ENCODE data around the gene MNAT1.

The MNAT1 gene

GRCh38 chr14:60973070-60973469, 238.5 kb downstream of the MNAT1 start:
- Histone ChIP-seq H3K9me3 (ENCODE audit: insufficient read depth, low read depth, low read length) (no peaks in the 10 kb centered on the region), H3K4me3 (ENCODE audit: low read length) (no peak overlapping the region), H3K27me3 (ENCODE audit: insufficient read depth, low read length) (no peaks in the 10 kb centered on the region), H3K9ac (ENCODE audit: low read depth, low read length) (no peak overlapping the region), H3K36me3 (ENCODE audit: insufficient read depth, low read depth, low read length) (peaks cover 51% of the 10 kb centered on the region), H3K4me1 (ENCODE audit: insufficient read depth, low read length) (no peaks in the 10 kb centered on the region), H3K27ac (ENCODE audit: low read length) (no peak overlapping the region)

- Histone ChIP-seq H3K4me3 (ENCODE audit: low read length) (no peak overlapping the region), H3K36me3 (ENCODE audit: insufficient read depth, low read depth, low read length) (peaks cover 62% of the 10 kb centered on the region), H3K4me1 (ENCODE audit: insufficient read depth, low read length) (no peaks in the 10 kb centered on the region), H3K27me3 (ENCODE audit: insufficient read depth, low read length) (no peaks in the 10 kb centered on the region), H3K9me3 (ENCODE audit: insufficient read depth, low read depth, low read length) (no peaks in the 10 kb centered on the region), H3K27ac (ENCODE audit: low read length) (no peak overlapping the region), H3K9ac (ENCODE audit: low read depth, low read length) (no peak overlapping the region)
Observed at GRCh38 chr14:60974090-60974651, 239.6 kb downstream of the MNAT1 start.

- Histone ChIP-seq H3K9me3 (ENCODE audit: insufficient read depth, low read depth, low read length) (no peaks in the 10 kb centered on the region), H3K4me3 (ENCODE audit: low read length) (no peak overlapping the region), H3K36me3 (ENCODE audit: insufficient read depth, low read depth, low read length) (peaks cover 66% of the 10 kb centered on the region), H3K9ac (ENCODE audit: low read depth, low read length) (no peak overlapping the region), H3K27me3 (ENCODE audit: insufficient read depth, low read length) (no peaks in the 10 kb centered on the region), H3K4me1 (ENCODE audit: insufficient read depth, low read length) (0 out of 2 replicates have a peak, but pooled peaks cover 3% of the 10 kb centered on the region), H3K27ac (ENCODE audit: low read length) (no peak overlapping the region)
Observed at GRCh38 chr14:60975551-60975950, 241.0 kb downstream of the MNAT1 start.

GRCh38 chr14:60977847-60978246, 243.3 kb downstream of the MNAT1 start:
- Histone ChIP-seq H3K36me3 (ENCODE audit: insufficient read depth, low read depth, low read length) (peaks cover 65% of the 10 kb centered on the region), H3K4me1 (ENCODE audit: insufficient read depth, low read length) (0 out of 2 replicates have a peak, but pooled peaks cover 3% of the 10 kb centered on the region), H3K4me3 (ENCODE audit: low read length) (no peak overlapping the region), H3K27ac (ENCODE audit: low read length) (no peak overlapping the region), H3K27me3 (ENCODE audit: insufficient read depth, low read length) (no peaks in the 10 kb centered on the region), H3K9ac (ENCODE audit: low read depth, low read length) (no peak overlapping the region), H3K9me3 (ENCODE audit: insufficient read depth, low read depth, low read length) (no peaks in the 10 kb centered on the region)

- 0 out of 2 replicates have a peak, but pooled peaks cover 3% of the 10 kb centered on the region for H3K4me1 ChIP-seq (ENCODE audit: insufficient read depth, low read length)
- no peaks in the 10 kb centered on the region for H3K27me3 ChIP-seq (ENCODE audit: insufficient read depth, low read length)
- H3K9ac ChIP-seq (ENCODE audit: low read depth, low read length), result peak within 1 kb of the TSS; percentile 98
- H3K27ac ChIP-seq (ENCODE audit: low read length), result peak within 1 kb of the TSS; percentile 51
- peaks cover 50% of the 10 kb centered on the region for H3K36me3 ChIP-seq (ENCODE audit: insufficient read depth, low read depth, low read length)
- H3K9me3 ChIP-seq (ENCODE audit: insufficient read depth, low read depth, low read length), result no peaks in the 10 kb centered on the region
- peak within 1 kb of the TSS; percentile 99 for H3K4me3 ChIP-seq (ENCODE audit: low read length)
Observed at GRCh38 chr14:60980811-60981632, 246.5 kb downstream of the MNAT1 start, which contains the start of the genes SLC38A6 and TRMT5. Gene SLC38A6, plus strand, starts transcription at chr14:60981245. Its CDS starts 33 bp downstream, at chr14:60981278. Gene TRMT5, minus strand, starts transcription at chr14:60981079. Its CDS starts 106 bp downstream, at chr14:60980973.

GRCh38 chr14:60981633-60982455, 247.3 kb downstream of the MNAT1 start:
- Histone ChIP-seq H3K4me3 (ENCODE audit: low read length) (peak overlapping the region; percentile 99), H3K36me3 (ENCODE audit: insufficient read depth, low read depth, low read length) (peaks cover 45% of the 10 kb centered on the region), H3K27me3 (ENCODE audit: insufficient read depth, low read length) (no peaks in the 10 kb centered on the region), H3K27ac (ENCODE audit: low read length) (peak overlapping the region; percentile 51), H3K4me1 (ENCODE audit: insufficient read depth, low read length) (0 out of 2 replicates have a peak, but pooled peaks cover 3% of the 10 kb centered on the region), H3K9me3 (ENCODE audit: insufficient read depth, low read depth, low read length) (no peaks in the 10 kb centered on the region), H3K9ac (ENCODE audit: low read depth, low read length) (peak overlapping the region; percentile 98)

- Histone ChIP-seq H3K9ac (ENCODE audit: low read depth, low read length) (no peak overlapping the region), H3K27me3 (ENCODE audit: insufficient read depth, low read length) (no peaks in the 10 kb centered on the region), H3K9me3 (ENCODE audit: insufficient read depth, low read depth, low read length) (no peaks in the 10 kb centered on the region), H3K4me3 (ENCODE audit: low read length) (no peak overlapping the region), H3K36me3 (ENCODE audit: insufficient read depth, low read depth, low read length) (peaks cover 27% of the 10 kb centered on the region), H3K27ac (ENCODE audit: low read length) (no peak overlapping the region), H3K4me1 (ENCODE audit: insufficient read depth, low read length) (0 out of 2 replicates have a peak, but pooled peaks cover 3% of the 10 kb centered on the region)
Observed at GRCh38 chr14:60984196-60984595, 249.6 kb downstream of the MNAT1 start.

- H3K9me3 ChIP-seq (ENCODE audit: insufficient read depth, low read depth, low read length), result no peaks in the 10 kb centered on the region
- peaks cover 29% of the 10 kb centered on the region; the same call in 1 of the 2 replicates for H3K36me3 ChIP-seq (ENCODE audit: insufficient read depth, low read depth, low read length)
- no peaks in the 10 kb centered on the region for H3K4me1 ChIP-seq (ENCODE audit: insufficient read depth, low read length)
- H3K4me3 ChIP-seq (ENCODE audit: low read length), result no peak overlapping the region
- no peak overlapping the region for H3K27ac ChIP-seq (ENCODE audit: low read length)
- H3K27me3 ChIP-seq (ENCODE audit: insufficient read depth, low read length), result no peaks in the 10 kb centered on the region
- no peak overlapping the region for H3K9ac ChIP-seq (ENCODE audit: low read depth, low read length)
Observed at GRCh38 chr14:60986500-60986899, 251.9 kb downstream of the MNAT1 start.

- Histone ChIP-seq H3K27ac (ENCODE audit: low read length) (no peak overlapping the region), H3K4me3 (ENCODE audit: low read length) (no peak overlapping the region), H3K9ac (ENCODE audit: low read depth, low read length) (no peak overlapping the region), H3K36me3 (ENCODE audit: insufficient read depth, low read depth, low read length) (peaks cover 27% of the 10 kb centered on the region; the same call in 1 of the 2 replicates), H3K4me1 (ENCODE audit: insufficient read depth, low read length) (no peaks in the 10 kb centered on the region), H3K27me3 (ENCODE audit: insufficient read depth, low read length) (no peaks in the 10 kb centered on the region), H3K9me3 (ENCODE audit: insufficient read depth, low read depth, low read length) (no peaks in the 10 kb centered on the region)
Observed at GRCh38 chr14:60989599-60989998, 255.0 kb downstream of the MNAT1 start.

GRCh38 chr14:60998617-60999016, 264.1 kb downstream of the MNAT1 start:
- Histone ChIP-seq H3K27me3 (ENCODE audit: insufficient read depth, low read length) (no peaks in the 10 kb centered on the region), H3K36me3 (ENCODE audit: insufficient read depth, low read depth, low read length) (no peaks in the 10 kb centered on the region), H3K4me1 (ENCODE audit: insufficient read depth, low read length) (no peaks in the 10 kb centered on the region), H3K9me3 (ENCODE audit: insufficient read depth, low read depth, low read length) (no peaks in the 10 kb centered on the region), H3K27ac (ENCODE audit: low read length) (no peak overlapping the region), H3K4me3 (ENCODE audit: low read length) (no peak overlapping the region), H3K9ac (ENCODE audit: low read depth, low read length) (no peak overlapping the region)

- H3K36me3 ChIP-seq (ENCODE audit: insufficient read depth, low read depth, low read length), result no peaks in the 10 kb centered on the region
- no peaks in the 10 kb centered on the region for H3K9me3 ChIP-seq (ENCODE audit: insufficient read depth, low read depth, low read length)
- H3K4me1 ChIP-seq (ENCODE audit: insufficient read depth, low read length), result no peaks in the 10 kb centered on the region
- no peaks in the 10 kb centered on the region for H3K27me3 ChIP-seq (ENCODE audit: insufficient read depth, low read length)
- H3K27ac ChIP-seq (ENCODE audit: low read length), result no peak overlapping the region
- H3K4me3 ChIP-seq (ENCODE audit: low read length), result no peak overlapping the region
- H3K9ac ChIP-seq (ENCODE audit: low read depth, low read length), result no peak overlapping the region
Observed at GRCh38 chr14:60999536-60999935, 265.0 kb downstream of the MNAT1 start.

Measured in iPS-20b (cell line).